IPS-NIHi7 (cell line): ENCODE data around the gene GPT2.
A peak's percentile ranks its signal among the peaks of the same experiment; 100 is the strongest.

Source experiments
- DNase-seq: peaks from one replicate; pipeline ENCODE4 v3.0.0; 2012; ENCODE audit warnings: mixed read lengths; ENCODE audit errors: extremely low spot score

The GPT2 gene, protein sequence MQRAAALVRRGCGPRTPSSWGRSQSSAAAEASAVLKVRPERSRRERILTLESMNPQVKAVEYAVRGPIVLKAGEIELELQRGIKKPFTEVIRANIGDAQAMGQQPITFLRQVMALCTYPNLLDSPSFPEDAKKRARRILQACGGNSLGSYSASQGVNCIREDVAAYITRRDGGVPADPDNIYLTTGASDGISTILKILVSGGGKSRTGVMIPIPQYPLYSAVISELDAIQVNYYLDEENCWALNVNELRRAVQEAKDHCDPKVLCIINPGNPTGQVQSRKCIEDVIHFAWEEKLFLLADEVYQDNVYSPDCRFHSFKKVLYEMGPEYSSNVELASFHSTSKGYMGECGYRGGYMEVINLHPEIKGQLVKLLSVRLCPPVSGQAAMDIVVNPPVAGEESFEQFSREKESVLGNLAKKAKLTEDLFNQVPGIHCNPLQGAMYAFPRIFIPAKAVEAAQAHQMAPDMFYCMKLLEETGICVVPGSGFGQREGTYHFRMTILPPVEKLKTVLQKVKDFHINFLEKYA

DNA sequence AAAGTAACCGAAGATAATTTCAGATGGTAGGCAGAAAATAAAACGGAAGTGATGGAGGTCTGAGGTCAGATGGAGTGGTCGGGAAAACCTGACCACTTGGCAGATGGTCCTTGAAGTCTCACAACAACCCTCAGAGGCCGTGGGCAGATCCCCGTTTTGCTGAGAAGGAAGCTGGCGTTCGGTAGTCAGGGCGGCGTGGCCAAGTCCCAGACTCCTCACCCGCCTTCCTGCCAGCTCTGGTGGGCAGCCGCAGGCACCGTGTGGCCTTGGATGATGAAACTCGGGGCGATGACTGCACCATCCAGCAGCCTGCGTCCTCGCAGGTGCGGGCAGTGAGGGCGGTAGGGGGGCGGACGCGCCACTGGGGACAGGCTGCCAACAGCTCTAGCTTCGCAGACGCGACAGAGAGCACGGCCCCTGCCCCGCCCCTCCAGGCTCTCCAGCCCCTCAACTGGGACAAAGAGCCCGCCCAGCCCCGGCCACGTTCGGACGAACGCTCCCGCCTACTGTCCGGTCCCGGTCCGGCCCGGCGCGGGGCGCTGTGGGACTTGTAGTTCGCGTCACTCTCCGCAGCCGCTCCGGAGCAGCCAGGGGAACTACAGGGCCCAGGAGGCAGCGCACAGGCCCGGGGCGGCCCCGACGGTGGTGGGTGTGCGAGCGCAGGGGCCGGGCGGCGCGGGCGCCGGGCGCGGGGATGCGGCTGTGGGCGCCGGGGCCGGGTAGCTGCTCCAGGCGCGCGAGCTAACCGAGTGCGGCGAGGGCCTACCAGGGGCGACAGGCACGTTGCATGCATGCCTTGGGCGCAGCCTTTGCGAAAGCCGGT, at the start of gene GPT2:
Gene GPT2 (plus strand): TSS at position 673 of the 823 bp plus-strand sequence. CDS start 354 bp downstream, outside the sequence.
- DNase-seq = peak; percentile 93

DNA sequence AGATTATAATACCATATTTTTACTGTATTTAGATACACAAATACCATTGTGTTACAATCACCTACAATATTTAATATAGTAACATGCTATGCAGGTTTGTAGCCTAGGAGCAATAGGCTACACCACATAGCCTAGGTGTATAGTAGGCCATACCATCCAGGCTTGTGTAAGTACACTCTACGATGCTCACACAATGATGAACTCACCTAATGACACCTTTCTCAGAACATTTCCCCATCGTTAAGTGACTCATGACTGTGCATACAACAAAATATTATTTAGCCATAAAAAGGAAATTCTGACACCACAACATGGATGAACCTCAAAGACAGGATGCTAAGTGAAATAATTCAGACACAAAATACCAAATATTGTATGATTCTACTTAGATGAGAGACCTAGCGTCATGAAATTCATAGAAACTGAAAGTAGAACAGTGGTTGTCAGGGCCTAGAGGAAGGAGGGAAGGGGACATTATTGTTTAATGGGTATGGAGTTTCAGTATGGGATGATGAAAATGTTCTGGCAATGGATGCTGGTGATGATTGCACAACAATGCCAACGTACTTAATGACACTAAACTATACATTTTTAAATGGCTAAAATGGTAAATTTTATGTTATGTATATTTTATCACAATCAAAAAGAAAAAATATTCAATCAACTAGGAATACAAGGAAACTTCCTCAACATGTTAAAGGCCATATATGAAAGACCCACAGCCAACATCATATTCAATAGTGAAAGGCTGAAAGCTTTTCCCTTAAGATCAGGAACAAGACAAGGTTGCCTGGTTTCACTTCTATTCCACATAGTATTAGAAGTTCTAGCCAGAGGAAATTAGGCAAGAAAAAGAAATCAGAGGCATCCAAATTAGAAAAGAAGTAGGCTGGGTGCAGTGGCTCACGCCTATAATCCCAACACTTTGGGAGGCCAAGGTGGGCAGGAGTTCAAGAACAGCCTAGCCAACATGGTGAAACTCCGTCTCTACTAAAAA, 47.3 kb upstream of the GPT2 start:
- DNase-seq = no peak

DNA sequence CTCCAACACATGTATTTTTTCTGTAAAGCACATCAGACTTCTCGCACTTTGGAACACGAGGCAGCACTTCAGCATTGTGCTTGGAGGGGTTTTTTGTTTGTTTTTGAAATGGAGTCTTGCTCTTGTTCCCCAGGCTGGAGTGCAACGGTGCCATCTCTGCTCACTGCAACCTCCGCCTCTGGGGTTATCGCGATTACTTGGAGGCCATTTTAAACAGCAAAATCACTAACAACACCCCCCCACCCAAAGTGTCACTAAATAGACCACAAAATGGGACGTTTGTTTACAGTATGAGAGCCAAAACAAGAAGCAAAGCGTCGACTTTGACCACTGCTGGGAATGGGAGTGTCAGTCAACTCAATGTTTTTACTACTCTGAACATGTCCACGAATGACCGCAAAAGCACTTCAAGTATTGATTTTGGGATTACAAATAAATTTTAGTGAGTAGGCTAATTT, 44.1 kb upstream of the GPT2 start:
- no peak for DNase-seq

DNA sequence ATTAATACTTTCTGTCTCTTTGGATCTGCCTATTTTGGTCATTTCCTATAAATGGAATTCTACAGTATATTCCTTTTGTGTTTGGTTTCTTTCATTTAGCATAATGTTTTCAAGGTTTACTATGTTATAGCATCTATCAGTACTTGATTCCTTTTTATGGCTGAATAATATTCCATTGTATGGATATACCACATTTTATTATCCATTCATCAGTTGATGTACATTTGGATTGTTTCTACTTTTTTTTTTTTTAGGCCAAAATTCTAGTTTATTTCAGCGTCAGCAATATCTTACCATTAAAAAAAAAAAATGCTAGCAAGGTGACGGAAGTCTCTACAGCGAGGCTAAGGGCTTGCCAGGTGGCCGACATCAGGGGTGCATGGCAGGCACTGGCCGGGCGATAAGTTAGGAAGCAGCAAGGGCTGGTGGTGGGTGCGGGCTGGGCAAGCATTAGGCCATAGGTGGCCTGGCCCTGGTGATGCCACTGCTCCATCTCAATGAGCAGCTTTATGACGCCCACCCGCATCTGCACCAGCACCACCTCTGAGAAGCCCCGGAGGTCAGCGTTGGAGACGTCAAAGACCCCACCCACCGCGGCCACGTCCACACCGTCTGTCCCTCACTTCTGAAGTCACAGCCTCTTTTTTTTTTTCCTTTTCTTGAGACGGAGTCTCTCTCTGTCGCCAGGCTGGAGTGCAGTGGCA, 41.8 kb upstream of the GPT2 start:
- no peak for DNase-seq

DNA sequence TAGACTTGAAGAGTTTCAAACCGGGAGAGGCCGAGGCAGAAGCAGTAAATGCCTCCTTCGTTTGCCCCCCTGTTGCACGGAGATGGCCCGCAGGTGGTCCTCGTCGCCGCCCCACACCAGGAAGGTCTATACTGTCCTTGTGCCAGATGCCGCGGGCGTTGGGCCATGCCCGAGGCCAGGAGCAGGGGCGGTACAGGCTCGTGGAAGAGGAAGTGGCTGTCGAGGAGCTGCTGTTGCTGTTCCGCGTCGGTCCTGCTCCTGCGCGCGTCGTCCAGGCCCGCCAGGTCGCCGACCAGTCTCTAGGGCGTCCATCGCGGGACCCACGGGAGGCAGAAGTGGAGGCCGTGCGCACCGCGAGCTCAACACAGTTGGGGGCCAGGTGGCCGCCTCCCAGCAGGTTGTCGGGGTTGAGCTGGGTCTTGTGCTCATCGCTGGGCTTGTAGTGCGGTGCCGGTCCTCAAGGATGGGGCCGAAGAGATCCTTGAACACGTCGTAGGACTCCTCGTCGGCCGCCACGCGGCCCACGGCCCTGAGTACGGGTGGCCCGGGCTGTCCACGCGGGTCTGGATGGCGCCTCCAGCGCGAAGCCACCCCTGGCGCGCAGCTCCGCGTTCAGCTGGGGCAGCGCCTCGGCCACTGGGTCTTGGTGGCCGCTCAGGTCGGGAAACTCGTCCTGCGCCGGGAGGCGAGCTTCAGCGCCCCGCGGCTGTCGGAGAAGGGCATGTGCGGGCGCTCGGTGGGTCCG, 40.1 kb upstream of the GPT2 start:
- DNase-seq = no peak

DNA sequence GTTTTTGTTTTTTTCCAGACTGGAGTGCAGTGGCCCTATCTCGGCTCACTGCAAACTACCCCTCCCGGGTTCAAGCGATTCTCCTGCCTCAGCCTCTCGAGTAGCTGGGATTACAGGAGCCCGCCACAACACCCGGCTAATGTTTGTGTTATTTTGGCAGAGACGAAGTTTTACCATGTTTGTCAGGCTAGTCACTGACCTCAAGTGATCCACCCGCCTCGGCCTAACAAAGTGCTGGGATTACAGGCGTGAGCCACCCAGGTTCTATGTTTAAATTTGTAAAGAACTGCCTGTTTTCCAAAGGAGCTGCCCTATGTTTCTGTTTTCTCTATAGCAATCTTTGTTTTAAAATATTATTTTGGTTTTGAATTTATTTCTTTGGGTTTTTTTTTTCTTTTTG, 39.4 kb upstream of the GPT2 start:
- DNase-seq = no peak

DNA sequence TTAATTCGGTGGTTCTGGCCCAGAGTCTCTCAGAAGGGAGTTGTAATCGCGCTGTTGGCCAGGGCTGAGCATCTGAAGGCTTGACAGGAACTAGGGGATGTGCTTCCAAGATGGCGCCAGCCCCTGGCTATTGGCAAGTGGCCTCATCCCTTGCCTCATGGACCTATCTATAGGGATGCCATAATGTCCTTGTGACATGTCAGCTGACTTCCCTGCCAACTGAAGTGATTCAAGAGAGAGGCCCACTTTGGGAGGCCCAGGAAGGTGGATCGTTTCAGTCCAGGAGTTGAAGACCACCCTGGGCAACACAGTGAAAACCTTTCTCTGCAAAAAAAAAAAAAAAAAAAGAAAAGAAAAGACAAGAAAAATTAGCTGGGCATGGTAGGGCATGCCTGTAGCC, 38.2 kb upstream of the GPT2 start:
- no peak for DNase-seq

DNA sequence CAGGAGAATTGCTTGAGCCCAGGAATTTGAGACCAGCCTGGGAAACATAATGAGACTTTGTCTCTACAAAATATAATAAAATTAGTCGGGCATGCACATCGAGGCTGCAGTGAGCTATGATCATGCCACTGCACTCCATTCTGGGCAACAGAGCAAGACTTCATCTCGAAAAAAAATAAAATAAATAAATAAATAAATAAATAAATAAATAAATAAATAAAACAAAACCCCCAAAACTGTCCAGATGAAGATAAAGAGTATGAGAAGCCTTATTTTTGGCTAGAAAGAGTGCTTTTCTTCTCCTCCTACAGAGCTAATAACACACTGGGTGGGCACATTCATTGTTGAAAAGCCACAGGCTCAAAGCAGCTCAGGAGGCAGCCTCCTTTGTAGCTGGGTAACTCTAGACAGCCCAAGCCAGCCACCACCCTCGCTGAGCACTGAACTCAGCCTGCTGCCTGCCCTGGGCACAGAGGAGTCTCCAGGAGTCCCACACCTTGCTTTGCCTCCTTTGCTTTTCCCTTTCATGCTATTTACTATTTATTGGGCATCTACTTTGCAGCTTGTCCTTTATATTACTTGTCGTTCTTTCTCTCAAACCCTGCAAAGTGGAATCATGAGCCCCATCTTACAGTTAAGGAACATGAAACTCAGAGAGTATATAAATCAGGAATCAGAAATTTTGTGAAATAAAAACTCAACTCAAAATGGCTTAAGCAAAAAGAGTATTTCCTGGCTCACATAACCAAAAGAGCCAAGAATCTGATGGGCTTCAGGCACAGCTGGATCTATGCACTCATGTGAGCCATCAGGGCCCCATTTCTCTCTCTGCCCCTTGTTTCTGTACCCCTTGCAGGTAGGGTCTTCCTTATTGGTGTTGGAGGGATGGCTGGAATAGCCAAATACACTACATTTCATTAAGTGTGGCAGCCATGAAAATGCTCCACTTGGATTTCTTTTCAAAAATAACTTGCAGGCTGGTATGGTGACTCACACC, 35.1 kb upstream of the GPT2 start:
- no peak for DNase-seq

DNA sequence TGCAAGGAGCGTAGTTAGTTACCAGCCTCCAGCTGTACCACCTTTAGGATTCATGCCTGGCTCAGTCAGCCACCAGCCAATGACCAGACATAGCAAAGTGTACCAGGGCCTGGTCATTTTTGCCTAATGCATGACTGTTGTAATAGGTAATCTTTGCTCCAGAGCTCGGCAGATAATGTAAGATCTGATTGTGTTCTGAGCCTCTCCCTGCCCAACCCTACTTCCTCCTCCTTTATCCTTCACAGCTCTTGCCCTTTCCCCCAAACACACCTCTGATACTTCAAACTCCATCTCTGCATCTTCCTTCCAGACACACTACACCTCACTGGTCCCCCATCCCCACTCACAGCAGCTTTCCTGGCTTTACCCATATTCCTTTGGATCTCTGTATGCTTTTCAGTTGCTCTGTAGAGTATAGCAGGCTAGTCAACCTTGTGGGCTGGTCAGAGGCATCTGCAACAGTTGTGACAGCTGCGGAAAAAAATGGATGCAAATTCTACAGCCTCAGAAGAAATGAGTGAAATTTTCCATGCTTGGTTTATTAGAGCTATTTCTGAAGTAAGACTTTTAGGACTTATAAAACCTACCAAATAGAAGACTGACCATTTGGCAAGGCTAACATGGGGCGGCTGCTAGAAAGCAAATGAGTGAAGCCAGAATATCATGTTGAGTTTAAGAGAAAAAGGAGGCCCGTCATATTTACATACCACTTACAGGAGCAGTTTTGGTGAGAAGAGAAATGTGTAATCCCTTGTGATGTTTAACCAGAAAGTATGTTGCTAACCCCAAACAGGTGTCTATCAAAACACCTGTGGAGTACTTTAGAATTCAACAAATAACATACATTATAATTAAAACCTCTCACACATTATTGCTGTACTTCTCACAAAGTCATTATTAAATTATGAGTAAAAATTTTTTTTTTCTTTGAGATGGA, 33.3 kb upstream of the GPT2 start:
- no peak for DNase-seq

DNA sequence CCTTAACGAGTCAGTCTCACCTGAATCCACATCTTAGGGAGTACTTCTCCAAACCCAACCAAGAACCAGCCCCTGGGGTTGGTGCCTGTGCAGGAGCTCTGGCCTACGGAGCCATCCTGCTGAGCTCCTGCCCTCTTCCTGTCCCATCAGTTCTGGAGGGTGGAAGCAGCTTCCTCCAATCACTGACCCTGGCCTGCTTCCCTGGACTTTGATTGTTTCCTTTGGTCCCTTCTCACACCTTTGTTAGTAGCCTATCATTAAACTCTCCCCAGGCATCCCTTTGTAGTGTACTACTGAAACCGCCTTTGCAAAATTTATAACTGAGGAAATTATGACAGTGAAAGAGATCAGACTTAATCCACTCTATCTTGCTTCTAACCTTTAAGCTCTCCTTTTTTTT, 32.0 kb upstream of the GPT2 start:
- DNase-seq = no peak

DNA sequence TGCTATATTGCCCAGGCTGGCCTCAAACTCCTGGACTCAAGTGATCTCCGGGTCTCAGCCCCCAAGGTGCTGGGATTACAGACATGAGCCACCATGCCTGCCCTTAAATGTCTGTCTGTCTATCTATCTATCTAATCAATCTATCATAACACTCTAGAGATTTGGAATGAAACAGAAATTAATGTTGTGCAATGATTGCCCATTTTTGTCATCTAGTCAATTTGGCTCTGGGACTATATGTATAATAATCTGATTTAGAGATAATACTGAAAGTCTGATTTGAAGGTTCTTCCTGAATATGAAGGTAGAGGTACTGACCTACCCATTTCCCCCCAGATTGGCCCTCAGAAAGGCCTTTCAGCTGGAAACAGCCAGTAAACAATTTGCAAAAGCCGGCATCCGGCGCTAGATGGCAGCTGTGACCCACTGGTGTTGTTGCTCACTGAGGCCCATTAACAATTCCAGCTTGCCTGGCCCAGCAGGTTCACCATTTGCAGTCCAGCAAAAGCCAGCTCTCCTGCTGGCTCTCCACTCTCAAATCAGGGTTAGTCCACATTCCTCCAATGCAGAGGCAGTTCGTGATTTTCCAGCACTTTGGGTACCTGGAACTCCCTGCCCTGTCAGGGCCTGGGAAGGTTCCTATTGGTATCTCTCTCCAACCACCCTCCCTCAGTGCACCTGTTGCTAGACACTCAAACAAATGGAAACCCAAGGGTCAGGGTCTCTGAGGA, 30.3 kb upstream of the GPT2 start:
- DNase-seq = peak; percentile 90

DNA sequence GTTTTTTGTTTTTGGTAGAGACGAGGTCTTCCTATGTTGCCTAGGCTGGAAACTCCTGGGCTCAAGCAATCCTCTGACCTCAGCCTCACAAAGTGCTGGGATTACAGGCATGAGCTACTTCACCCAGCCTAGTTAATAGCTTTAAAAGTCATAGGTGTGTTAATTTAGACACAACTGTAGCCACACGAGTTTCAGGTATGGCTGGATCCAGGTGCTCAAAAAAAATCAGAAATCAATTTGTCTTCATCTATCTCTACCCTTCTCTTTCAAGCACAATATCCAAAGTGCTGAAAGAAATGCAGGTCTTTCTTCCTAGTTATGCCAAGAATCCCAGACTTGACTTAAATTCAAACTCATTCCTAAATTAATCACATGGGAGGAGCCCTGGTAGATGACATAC, 29.3 kb upstream of the GPT2 start:
- DNase-seq = no peak

DNA sequence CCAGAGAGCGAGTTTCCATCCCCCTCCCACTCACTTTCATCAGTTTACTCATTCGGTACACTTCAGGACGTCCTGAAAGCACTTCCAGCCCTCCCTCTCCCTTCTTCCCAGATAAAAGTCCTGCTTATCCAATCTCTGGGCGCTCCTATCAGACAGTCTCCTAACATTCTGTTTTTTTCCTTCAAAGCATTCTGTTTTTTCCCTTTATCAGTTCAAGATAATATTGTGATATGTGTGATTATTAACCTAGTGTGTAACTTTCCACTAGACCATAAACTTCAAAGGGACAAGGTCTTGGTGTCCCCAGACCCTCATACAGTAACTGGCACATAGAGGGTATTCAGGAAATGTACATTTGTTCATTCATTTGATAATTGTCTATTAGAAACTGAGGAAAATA, 28.8 kb upstream of the GPT2 start:
- no peak for DNase-seq

DNA sequence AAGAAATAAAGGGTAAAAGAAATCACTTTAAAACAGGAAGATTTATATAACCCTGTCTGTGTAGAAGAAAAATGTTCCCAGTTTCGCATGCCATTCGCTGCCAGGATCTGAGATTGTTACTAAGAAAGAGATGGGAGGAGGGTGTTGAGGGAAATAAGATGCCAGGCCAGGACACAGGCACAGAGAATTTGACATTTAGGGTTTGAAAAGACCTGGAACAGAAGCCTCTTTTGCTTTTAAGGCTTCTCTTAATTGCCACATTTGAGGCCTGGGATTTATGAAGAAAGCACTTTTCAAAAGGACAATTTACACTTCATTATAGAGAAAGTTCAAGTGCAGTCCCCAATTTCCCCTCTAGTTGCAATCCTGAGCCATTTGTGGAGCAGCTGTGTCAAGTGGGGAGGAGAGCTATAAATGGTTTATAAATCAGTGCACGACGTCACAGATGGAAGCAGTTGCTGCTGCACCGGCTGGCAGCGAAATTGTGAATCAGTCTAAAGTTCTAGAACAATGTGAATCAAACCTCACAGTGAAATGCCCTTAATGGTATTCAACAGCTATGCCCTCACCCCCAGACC, 26.7 kb upstream of the GPT2 start:
- DNase-seq = peak; percentile 31

DNA sequence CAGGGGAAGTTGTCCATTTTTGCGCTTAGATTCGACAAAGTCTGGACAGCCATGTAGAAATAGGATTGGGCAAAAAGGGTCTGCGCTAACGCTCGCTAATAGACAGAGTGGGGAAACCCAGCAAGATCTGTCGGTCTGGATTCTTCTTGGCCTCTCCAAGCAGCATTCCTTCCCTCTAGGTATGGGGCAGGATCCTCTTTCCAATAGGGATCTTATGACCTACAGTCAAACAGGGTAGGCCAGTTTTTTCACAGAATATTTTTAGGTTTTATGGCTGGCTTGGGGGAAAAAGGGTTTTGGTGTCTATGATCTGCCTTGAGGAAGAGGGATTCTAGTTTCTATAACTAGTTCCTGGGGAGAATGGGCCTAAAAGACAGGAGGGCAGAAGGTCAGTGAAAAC, 26.0 kb upstream of the GPT2 start:
- DNase-seq = no peak

DNA sequence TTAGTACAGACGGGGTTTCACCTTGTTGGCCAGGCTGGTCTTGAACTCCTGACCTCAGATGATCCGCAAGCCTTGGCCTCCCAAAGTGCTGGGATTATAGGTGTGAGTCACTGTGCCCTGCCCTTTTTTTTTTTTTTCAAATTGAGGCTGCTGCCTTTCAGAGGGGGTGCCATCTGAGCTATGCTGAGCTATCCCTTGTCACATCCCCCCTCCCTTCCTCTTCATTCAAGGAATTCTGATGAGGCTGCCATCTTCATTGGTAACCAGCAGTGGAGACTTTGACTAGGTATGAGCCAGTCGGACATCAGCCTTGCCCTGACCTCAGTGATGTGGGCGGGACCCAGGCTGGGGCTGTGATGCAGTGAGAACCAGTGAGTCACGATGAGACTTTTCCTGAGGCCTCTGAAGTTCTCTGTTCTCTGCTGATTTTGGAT, 24.4 kb upstream of the GPT2 start:
- no peak for DNase-seq
